Measurements from ENCODE around the gene PAFAH1B1.

DNA sequence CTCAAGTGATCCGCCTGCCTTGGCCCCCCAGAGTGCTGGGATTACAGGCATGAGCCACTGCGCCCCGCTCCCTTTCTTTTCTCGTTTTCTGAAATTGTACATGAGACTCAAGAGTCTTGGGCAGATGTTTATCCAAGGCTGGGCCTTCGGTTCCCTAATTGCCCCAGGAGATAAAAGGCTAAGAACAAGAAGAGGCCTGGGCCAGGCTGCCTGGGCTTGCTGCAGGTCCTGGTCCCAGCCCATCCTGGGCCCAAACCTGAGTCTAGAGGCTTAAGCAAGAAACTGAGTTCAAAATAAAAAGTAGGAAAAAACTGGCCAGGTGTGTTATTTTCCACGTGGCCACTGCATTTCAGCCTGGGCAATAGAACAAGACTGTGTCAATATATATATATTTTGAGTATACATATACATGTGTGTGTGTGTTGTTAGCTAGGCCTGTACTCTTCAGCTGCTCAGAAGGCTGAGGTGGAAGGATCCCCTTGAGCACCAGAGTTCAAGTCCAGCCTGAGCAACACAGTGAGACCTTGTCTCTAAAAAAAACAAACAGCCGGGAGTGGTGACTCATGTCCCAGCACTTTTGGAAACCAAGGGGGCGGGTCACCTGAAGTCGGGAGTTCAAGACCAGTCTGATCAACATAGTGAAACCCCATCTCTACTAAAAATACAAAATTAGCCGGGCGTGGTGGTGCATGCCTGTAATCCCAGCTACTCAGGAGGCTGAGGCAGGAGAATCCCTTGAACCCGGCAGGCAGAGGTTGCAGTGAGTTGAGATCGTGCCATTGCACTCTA is 124.9 kb downstream of the PAFAH1B1 start:
- TF ChIP-seq, protein P1, sequence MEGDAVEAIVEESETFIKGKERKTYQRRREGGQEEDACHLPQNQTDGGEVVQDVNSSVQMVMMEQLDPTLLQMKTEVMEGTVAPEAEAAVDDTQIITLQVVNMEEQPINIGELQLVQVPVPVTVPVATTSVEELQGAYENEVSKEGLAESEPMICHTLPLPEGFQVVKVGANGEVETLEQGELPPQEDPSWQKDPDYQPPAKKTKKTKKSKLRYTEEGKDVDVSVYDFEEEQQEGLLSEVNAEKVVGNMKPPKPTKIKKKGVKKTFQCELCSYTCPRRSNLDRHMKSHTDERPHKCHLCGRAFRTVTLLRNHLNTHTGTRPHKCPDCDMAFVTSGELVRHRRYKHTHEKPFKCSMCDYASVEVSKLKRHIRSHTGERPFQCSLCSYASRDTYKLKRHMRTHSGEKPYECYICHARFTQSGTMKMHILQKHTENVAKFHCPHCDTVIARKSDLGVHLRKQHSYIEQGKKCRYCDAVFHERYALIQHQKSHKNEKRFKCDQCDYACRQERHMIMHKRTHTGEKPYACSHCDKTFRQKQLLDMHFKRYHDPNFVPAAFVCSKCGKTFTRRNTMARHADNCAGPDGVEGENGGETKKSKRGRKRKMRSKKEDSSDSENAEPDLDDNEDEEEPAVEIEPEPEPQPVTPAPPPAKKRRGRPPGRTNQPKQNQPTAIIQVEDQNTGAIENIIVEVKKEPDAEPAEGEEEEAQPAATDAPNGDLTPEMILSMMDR (IDR thresholded peaks at IDR 0.05; ENCODE audit: low read depth, low read length, missing input control) = no peak
- TF ChIP-seq JUND (IDR thresholded peaks at IDR 0.05) = no peak
- TF ChIP-seq, protein P2, sequence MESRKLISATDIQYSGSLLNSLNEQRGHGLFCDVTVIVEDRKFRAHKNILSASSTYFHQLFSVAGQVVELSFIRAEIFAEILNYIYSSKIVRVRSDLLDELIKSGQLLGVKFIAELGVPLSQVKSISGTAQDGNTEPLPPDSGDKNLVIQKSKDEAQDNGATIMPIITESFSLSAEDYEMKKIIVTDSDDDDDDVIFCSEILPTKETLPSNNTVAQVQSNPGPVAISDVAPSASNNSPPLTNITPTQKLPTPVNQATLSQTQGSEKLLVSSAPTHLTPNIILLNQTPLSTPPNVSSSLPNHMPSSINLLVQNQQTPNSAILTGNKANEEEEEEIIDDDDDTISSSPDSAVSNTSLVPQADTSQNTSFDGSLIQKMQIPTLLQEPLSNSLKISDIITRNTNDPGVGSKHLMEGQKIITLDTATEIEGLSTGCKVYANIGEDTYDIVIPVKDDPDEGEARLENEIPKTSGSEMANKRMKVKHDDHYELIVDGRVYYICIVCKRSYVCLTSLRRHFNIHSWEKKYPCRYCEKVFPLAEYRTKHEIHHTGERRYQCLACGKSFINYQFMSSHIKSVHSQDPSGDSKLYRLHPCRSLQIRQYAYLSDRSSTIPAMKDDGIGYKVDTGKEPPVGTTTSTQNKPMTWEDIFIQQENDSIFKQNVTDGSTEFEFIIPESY (IDR thresholded peaks at IDR 0.05) = no peak
